A673 (cell line): ENCODE results near the gene GLRA1.

Experiments used
- CTCF ChIP-seq: fragments of 300-800, 200-600 bp; sonication (generic); conservative IDR thresholded peaks from 2 replicates; pipeline ENCODE4 v1.5.1; 2017; ENCODE audit warnings: low read depth, mild to moderate bottlenecking, antibody characterized with exemption, low read length, moderate library complexity, mixed read lengths
- EZH2 ChIP-seq: fragments of 200-600 bp; sonication (generic); IDR thresholded peaks from 2 replicates; pipeline ENCODE4 v1.6.1; 2017; ENCODE audit warnings: borderline replicate concordance, low read depth, mild to moderate bottlenecking, mixed read lengths, antibody characterized with exemption, low read length; ENCODE audit not compliant: poor library complexity, severe bottlenecking

- TF ChIP-seq CTCF (no peak), EZH2 (no peak)
These were observed 51.0 kb downstream of the GLRA1 start for GRCh38 chr5:151873701-151874100.
